ENCODE data around the gene COBL.

GRCh38 chr7:51124321-51124720 lies 192.3 kb downstream of the COBL start:
- TF ChIP-seq EP300 (IDR thresholded peaks at IDR 0.05; ENCODE audit: borderline replicate concordance) (no peak), CREB1 (IDR thresholded peaks at IDR 0.05; ENCODE audit: low read depth) (no peak), MAX (IDR thresholded peaks at IDR 0.05) (no peak)
